ENCODE data around the gene SNCB.

SNCB gene

DNA sequence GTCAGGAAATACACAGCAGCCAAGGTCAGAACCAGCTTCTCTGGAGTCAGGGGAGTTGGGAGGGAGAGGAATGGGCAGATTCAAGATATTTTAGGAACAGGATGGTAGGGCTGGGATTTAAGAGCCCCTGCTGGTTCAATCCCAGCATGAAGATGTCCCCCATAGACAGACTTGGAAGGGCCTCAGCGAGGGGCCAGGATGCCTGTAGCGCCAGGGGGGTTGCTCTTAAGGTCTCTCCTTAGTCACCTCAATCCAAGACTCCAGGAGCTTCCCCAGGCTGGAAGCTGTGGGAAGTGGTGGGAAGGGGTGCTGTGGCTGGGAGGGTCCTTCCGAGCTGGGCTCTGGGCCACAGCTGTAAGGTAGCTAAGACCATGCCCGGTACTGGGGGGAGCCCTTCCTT is 8.9 kb upstream of the SNCB start:
- Histone ChIP-seq H3K18ac (ENCODE audit: low read length) (no peak overlapping the region), H2AK5ac (ENCODE audit: low read length) (no peak overlapping the region), H2BK120ac (ENCODE audit: low read depth, low read length) (no peak overlapping the region), H3K4me3 (ENCODE audit: low read length) (no peak overlapping the region), H3K27ac (ENCODE audit: low read depth, low read length) (no peak overlapping the region), H2BK5ac (ENCODE audit: low read length) (no peak overlapping the region), H4K5ac (ENCODE audit: low read length) (no peak overlapping the region), H3K79me1 (ENCODE audit: low read length) (no peaks in the 10 kb centered on the region), H3K23ac (ENCODE audit: low read length) (no peak overlapping the region), H3K36me3 (ENCODE audit: control insufficient read depth, insufficient read depth, low read length) (no peaks in the 10 kb centered on the region), H3K79me2 (ENCODE audit: control insufficient read depth, insufficient read depth, low read length) (no peaks in the 10 kb centered on the region), H3K27me3 (ENCODE audit: insufficient read depth, low read length, poor library complexity) (no peaks in the 10 kb centered on the region), H3K56ac (ENCODE audit: low read length) (no peak overlapping the region), H3K4me2 (ENCODE audit: low read length) (no peak overlapping the region), H4K8ac (ENCODE audit: low read depth, low read length) (no peak overlapping the region), H3K4me1 (ENCODE audit: control insufficient read depth, low read depth, low read length) (peaks cover 2% of the 10 kb centered on the region), H2BK15ac (replicated peaks; ENCODE audit: low read depth) (no peak overlapping the region), H3K9ac (ENCODE audit: low read length) (no peak overlapping the region), H3K4ac (ENCODE audit: low read depth, low read length) (no peak overlapping the region)
- no peak for DNase-seq
- no CpG with 5 or more reads among the region's 4 CpGs for WGBS (ENCODE audit: extremely low coverage, insufficient coverage, low lambda C conversion rate)

DNA sequence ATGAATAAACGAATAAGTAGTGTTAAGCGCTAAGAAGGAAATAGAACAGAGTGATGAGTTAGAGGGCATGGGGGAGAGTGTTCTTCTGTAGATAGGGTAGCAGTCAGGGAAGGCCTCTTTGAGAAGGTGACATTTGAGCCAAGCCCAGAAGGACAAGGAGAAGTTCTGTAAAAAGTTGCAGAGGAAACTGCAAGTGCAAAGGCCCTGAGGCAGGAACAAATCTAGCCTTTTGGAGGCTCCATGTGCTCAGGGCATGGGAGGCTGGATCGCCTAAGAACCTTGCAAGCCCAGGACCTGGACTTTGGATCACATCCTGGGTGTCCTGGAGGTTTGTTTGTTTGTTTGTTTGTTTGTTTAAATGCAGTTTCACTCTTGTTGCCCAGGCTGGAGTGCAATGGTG is 8.1 kb upstream of the SNCB start:
- H2BK15ac ChIP-seq (replicated peaks; ENCODE audit: low read depth), result no peak overlapping the region
- H3K4me3 ChIP-seq (ENCODE audit: low read length), result no peak overlapping the region
- peaks cover 5% of the 10 kb centered on the region for H3K4me1 ChIP-seq (ENCODE audit: control insufficient read depth, low read depth, low read length)
- no peak for DNase-seq
- H4K8ac ChIP-seq (ENCODE audit: low read depth, low read length), result no peak overlapping the region
- no peaks in the 10 kb centered on the region for H3K79me2 ChIP-seq (ENCODE audit: control insufficient read depth, insufficient read depth, low read length)
- H3K79me1 ChIP-seq (ENCODE audit: low read length), result no peaks in the 10 kb centered on the region
- no peak overlapping the region for H3K4ac ChIP-seq (ENCODE audit: low read depth, low read length)
- no peaks in the 10 kb centered on the region for H3K27me3 ChIP-seq (ENCODE audit: insufficient read depth, low read length, poor library complexity)
- 100% methylated on average over 2 of the region's 3 CpGs for WGBS (ENCODE audit: extremely low coverage, insufficient coverage, low lambda C conversion rate)
- H2BK5ac ChIP-seq (ENCODE audit: low read length), result no peak overlapping the region
- no peak overlapping the region for H3K27ac ChIP-seq (ENCODE audit: low read depth, low read length)
- H3K23ac ChIP-seq (ENCODE audit: low read length), result no peak overlapping the region
- H3K4me2 ChIP-seq (ENCODE audit: low read length), result no peak overlapping the region
- no peak overlapping the region for H2AK5ac ChIP-seq (ENCODE audit: low read length)
- H3K9ac ChIP-seq (ENCODE audit: low read length), result no peak overlapping the region
- H3K18ac ChIP-seq (ENCODE audit: low read length), result no peak overlapping the region
- H2BK120ac ChIP-seq (ENCODE audit: low read depth, low read length), result no peak overlapping the region
- no peaks in the 10 kb centered on the region for H3K36me3 ChIP-seq (ENCODE audit: control insufficient read depth, insufficient read depth, low read length)
- H4K5ac ChIP-seq (ENCODE audit: low read length), result no peak overlapping the region
- H3K56ac ChIP-seq (ENCODE audit: low read length), result no peak overlapping the region

DNA sequence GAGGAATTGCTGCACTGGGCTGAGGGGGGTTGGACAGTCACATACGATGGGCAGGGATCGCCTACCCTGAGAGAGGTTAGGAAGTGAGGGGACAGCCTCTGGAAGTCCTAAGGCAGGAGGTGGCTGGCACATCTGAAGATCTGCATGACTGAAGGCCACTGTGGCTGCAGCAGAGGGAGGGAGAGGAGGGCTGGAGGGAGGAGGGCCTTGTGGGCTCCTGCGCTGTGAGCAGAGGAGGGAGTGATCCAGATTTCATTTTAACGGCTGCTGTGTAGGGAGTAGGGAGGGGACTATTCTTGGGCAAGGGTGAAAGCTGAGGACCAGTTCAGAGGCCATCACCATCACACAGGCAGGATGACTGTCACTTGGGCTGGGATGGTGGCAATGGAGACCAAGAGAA is 7.2 kb upstream of the SNCB start:
- Histone ChIP-seq H3K4ac (ENCODE audit: low read depth, low read length) (no peak overlapping the region), H3K27me3 (ENCODE audit: insufficient read depth, low read length, poor library complexity) (no peaks in the 10 kb centered on the region), H3K36me3 (ENCODE audit: control insufficient read depth, insufficient read depth, low read length) (no peaks in the 10 kb centered on the region), H3K56ac (ENCODE audit: low read length) (no peak overlapping the region), H2BK120ac (ENCODE audit: low read depth, low read length) (no peak overlapping the region), H3K27ac (ENCODE audit: low read depth, low read length) (no peak overlapping the region), H3K4me1 (ENCODE audit: control insufficient read depth, low read depth, low read length) (peaks cover 5% of the 10 kb centered on the region), H3K23ac (ENCODE audit: low read length) (no peak overlapping the region), H3K79me2 (ENCODE audit: control insufficient read depth, insufficient read depth, low read length) (no peaks in the 10 kb centered on the region), H3K4me3 (ENCODE audit: low read length) (no peak overlapping the region), H2AK5ac (ENCODE audit: low read length) (no peak overlapping the region), H3K79me1 (ENCODE audit: low read length) (no peaks in the 10 kb centered on the region), H3K4me2 (ENCODE audit: low read length) (no peak overlapping the region), H3K18ac (ENCODE audit: low read length) (no peak overlapping the region), H4K8ac (ENCODE audit: low read depth, low read length) (no peak overlapping the region), H4K5ac (ENCODE audit: low read length) (no peak overlapping the region), H2BK5ac (ENCODE audit: low read length) (no peak overlapping the region), H3K9ac (ENCODE audit: low read length) (no peak overlapping the region), H2BK15ac (replicated peaks; ENCODE audit: low read depth) (no peak overlapping the region)
- no peak for DNase-seq
- WGBS (ENCODE audit: extremely low coverage, insufficient coverage, low lambda C conversion rate), result no CpG with 5 or more reads among the region's 4 CpGs

DNA sequence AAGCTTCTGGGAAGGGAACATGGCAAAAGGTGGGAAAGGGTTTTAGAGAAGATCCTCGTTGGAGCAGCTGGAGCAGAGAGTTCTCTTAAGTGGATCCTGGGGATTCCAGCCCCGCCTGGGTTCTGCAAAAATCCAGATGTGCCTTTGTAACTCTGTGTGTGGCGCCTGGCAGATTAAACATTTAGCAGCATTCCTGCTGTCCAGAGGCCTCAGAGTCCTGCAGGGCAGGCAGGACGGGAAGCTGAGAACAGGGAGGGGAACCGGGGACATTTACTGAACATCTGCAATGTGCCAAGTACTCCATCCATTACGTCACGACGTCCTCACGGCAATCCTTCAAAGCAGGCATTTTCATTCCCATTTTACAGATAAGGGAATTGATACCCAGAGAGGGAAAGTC is 6.1 kb upstream of the SNCB start:
- H3K4me3 ChIP-seq (ENCODE audit: low read length), result no peak overlapping the region
- H3K36me3 ChIP-seq (ENCODE audit: control insufficient read depth, insufficient read depth, low read length), result no peaks in the 10 kb centered on the region
- no peak overlapping the region for H3K23ac ChIP-seq (ENCODE audit: low read length)
- no peak overlapping the region for H2BK15ac ChIP-seq (replicated peaks; ENCODE audit: low read depth)
- WGBS (ENCODE audit: extremely low coverage, insufficient coverage, low lambda C conversion rate), result no CpG with 5 or more reads among the region's 9 CpGs
- no peak overlapping the region for H3K27ac ChIP-seq (ENCODE audit: low read depth, low read length)
- no peak overlapping the region for H3K4me2 ChIP-seq (ENCODE audit: low read length)
- no peak overlapping the region for H3K56ac ChIP-seq (ENCODE audit: low read length)
- no peak overlapping the region for H3K4ac ChIP-seq (ENCODE audit: low read depth, low read length)
- H2BK5ac ChIP-seq (ENCODE audit: low read length), result no peak overlapping the region
- H3K79me2 ChIP-seq (ENCODE audit: control insufficient read depth, insufficient read depth, low read length), result no peaks in the 10 kb centered on the region
- H4K5ac ChIP-seq (ENCODE audit: low read length), result no peak overlapping the region
- no peak overlapping the region for H2AK5ac ChIP-seq (ENCODE audit: low read length)
- H3K18ac ChIP-seq (ENCODE audit: low read length), result no peak overlapping the region
- H2BK120ac ChIP-seq (ENCODE audit: low read depth, low read length), result no peak overlapping the region
- H3K9ac ChIP-seq (ENCODE audit: low read length), result no peak overlapping the region
- peaks cover 2% of the 10 kb centered on the region for H3K27me3 ChIP-seq (ENCODE audit: insufficient read depth, low read length, poor library complexity)
- H3K79me1 ChIP-seq (ENCODE audit: low read length), result no peaks in the 10 kb centered on the region
- H3K4me1 ChIP-seq (ENCODE audit: control insufficient read depth, low read depth, low read length), result peaks cover 3% of the 10 kb centered on the region
- no peak for DNase-seq
- no peak overlapping the region for H4K8ac ChIP-seq (ENCODE audit: low read depth, low read length)

DNA sequence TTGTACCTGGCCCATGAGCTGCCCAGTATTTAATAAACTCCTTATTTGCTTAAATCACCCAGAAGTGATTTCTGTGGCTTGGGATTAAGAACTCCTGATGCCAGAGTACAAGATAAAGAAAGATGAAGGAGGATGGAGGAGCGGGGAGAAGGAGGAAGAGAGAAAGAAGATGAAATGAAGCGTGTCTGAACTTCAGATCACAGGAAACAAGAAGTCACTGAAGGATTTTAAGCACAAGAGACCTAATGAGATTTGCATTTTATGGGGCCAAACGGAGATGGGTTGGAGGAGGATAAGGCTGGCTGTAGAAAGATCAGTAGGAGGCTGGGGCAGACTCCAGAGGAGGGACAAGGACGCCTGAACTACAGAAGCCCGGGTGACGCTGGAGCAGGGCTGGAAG is 3.3 kb upstream of the SNCB start:
- H3K18ac ChIP-seq (ENCODE audit: low read length), result no peak overlapping the region
- H2AK5ac ChIP-seq (ENCODE audit: low read length), result no peak overlapping the region
- DNase-seq, result no peak
- no peak overlapping the region for H3K27ac ChIP-seq (ENCODE audit: low read depth, low read length)
- H3K4me1 ChIP-seq (ENCODE audit: control insufficient read depth, low read depth, low read length), result peaks cover 5% of the 10 kb centered on the region
- no peak overlapping the region for H2BK15ac ChIP-seq (replicated peaks; ENCODE audit: low read depth)
- H3K79me1 ChIP-seq (ENCODE audit: low read length), result no peaks in the 10 kb centered on the region
- H3K23ac ChIP-seq (ENCODE audit: low read length), result no peak overlapping the region
- H3K36me3 ChIP-seq (ENCODE audit: control insufficient read depth, insufficient read depth, low read length), result no peaks in the 10 kb centered on the region
- no peak overlapping the region for H4K5ac ChIP-seq (ENCODE audit: low read length)
- H4K8ac ChIP-seq (ENCODE audit: low read depth, low read length), result no peak overlapping the region
- no peak overlapping the region for H3K4me3 ChIP-seq (ENCODE audit: low read length)
- H3K56ac ChIP-seq (ENCODE audit: low read length), result no peak overlapping the region
- no peak overlapping the region for H3K4me2 ChIP-seq (ENCODE audit: low read length)
- no peak overlapping the region for H2BK120ac ChIP-seq (ENCODE audit: low read depth, low read length)
- H3K4ac ChIP-seq (ENCODE audit: low read depth, low read length), result no peak overlapping the region
- peaks cover 8% of the 10 kb centered on the region for H3K27me3 ChIP-seq (ENCODE audit: insufficient read depth, low read length, poor library complexity)
- no peaks in the 10 kb centered on the region for H3K79me2 ChIP-seq (ENCODE audit: control insufficient read depth, insufficient read depth, low read length)
- H2BK5ac ChIP-seq (ENCODE audit: low read length), result no peak overlapping the region
- H3K9ac ChIP-seq (ENCODE audit: low read length), result no peak overlapping the region
- WGBS (ENCODE audit: extremely low coverage, insufficient coverage, low lambda C conversion rate), result 100% methylated on average over 1 of the region's 6 CpGs

DNA sequence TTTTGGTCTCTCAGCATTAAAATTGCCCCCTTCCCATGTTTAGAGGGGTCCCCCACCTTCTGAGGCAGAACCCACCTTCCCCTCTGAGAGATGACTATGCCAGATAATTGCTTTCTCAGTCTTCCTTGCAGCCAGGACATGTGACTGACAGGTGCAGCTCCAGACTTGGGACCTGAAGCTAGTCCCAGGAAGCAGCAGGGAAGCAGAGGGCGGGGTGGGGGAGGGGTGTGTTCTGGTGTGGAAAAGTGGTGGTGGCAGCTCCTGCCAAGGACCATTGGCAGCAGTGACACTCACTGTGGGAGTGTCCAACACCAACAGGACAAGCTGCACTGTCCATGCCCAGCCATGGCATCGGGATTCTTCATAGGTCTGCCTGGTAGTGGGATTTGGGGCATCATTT is 2.4 kb upstream of the SNCB start:
- H3K4me2 ChIP-seq (ENCODE audit: low read length), result no peak overlapping the region
- H2BK120ac ChIP-seq (ENCODE audit: low read depth, low read length), result no peak overlapping the region
- no peak overlapping the region for H2BK5ac ChIP-seq (ENCODE audit: low read length)
- no peak overlapping the region for H4K8ac ChIP-seq (ENCODE audit: low read depth, low read length)
- H3K27ac ChIP-seq (ENCODE audit: low read depth, low read length), result no peak overlapping the region
- no CpG with 5 or more reads among the region's 2 CpGs for WGBS (ENCODE audit: extremely low coverage, insufficient coverage, low lambda C conversion rate)
- no peak overlapping the region for H2BK15ac ChIP-seq (replicated peaks; ENCODE audit: low read depth)
- no peaks in the 10 kb centered on the region for H3K79me1 ChIP-seq (ENCODE audit: low read length)
- H3K23ac ChIP-seq (ENCODE audit: low read length), result no peak overlapping the region
- H3K36me3 ChIP-seq (ENCODE audit: control insufficient read depth, insufficient read depth, low read length), result no peaks in the 10 kb centered on the region
- H3K79me2 ChIP-seq (ENCODE audit: control insufficient read depth, insufficient read depth, low read length), result no peaks in the 10 kb centered on the region
- H3K4me1 ChIP-seq (ENCODE audit: control insufficient read depth, low read depth, low read length), result peaks cover 5% of the 10 kb centered on the region
- H3K9ac ChIP-seq (ENCODE audit: low read length), result no peak overlapping the region
- no peak for DNase-seq
- H3K4me3 ChIP-seq (ENCODE audit: low read length), result no peak overlapping the region
- no peak overlapping the region for H3K4ac ChIP-seq (ENCODE audit: low read depth, low read length)
- H4K5ac ChIP-seq (ENCODE audit: low read length), result no peak overlapping the region
- no peak overlapping the region for H2AK5ac ChIP-seq (ENCODE audit: low read length)
- H3K27me3 ChIP-seq (ENCODE audit: insufficient read depth, low read length, poor library complexity), result peaks cover 8% of the 10 kb centered on the region
- no peak overlapping the region for H3K56ac ChIP-seq (ENCODE audit: low read length)
- no peak overlapping the region for H3K18ac ChIP-seq (ENCODE audit: low read length)

All from mesendoderm (in vitro differentiated cells).